Fibroblast of lung (primary cell): ENCODE data around the gene TMPRSS3.

Experiments
- EZH2 ChIP-seq: IDR thresholded peaks from 2 replicates; pipeline ENCODE4 v1.5.1; 2012; ENCODE audit warnings: low read length, control low read depth, mild to moderate bottlenecking; ENCODE audit errors: missing control alignments
- TF ChIP-seq, protein P1 (sequence below), 2 donors: IDR thresholded peaks in 1 of 2; conservative IDR thresholded peaks in 1 of 2; 1 replicate in 1 of 2; 2 replicates in 1 of 2; pipeline ENCODE4 v1.5.1; 2011 to 2012; ENCODE audit warnings: low read length in 2 of 2, control low read depth in 1 of 2, inconsistent platforms in 1 of 2, low read depth in 1 of 2, mild to moderate bottlenecking in 1 of 2

DNA sequence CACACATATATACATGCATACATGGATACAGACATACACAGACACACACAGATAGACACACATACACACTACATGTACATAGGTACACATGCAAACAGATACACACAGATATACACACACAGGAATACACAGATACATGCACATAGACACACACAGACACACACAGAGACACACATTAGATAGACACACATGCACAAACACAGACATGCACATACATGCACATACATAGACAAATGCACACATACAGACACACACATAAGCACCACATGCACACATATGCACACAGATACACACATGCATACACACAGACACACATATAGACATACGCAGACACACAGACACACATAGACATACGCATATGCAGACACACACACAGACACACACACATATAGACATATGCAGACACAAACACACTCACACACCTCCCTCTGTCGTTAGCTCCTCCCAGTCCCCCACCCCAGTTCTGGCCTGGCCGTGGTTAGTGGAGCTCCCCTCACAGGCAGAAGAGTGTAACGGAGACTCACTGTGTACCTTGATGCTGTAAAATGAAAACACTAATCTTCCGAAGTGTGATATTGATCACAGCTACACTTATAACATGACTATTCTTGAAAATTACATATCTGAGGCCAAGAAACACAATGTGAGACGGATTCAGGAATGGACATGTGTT is 15.5 kb upstream of the TMPRSS3 start:
- TF ChIP-seq EZH2, result no peak
- TF ChIP-seq, protein P1, sequence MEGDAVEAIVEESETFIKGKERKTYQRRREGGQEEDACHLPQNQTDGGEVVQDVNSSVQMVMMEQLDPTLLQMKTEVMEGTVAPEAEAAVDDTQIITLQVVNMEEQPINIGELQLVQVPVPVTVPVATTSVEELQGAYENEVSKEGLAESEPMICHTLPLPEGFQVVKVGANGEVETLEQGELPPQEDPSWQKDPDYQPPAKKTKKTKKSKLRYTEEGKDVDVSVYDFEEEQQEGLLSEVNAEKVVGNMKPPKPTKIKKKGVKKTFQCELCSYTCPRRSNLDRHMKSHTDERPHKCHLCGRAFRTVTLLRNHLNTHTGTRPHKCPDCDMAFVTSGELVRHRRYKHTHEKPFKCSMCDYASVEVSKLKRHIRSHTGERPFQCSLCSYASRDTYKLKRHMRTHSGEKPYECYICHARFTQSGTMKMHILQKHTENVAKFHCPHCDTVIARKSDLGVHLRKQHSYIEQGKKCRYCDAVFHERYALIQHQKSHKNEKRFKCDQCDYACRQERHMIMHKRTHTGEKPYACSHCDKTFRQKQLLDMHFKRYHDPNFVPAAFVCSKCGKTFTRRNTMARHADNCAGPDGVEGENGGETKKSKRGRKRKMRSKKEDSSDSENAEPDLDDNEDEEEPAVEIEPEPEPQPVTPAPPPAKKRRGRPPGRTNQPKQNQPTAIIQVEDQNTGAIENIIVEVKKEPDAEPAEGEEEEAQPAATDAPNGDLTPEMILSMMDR (conservative IDR thresholded peaks at IDR 0.05 in 1 of 2, IDR thresholded peaks at IDR 0.05 in 1 of 2; ENCODE audit: low read depth in 1 of 2, low read length in 2 of 2), result no peak
